HepG2 (cell line): ENCODE measurements around the gene RTF1. TPM values are rescaled to one million over a fixed set of nuclear protein-coding genes. Genes with fewer than 3 reads are reported as not detected.

Experiments used
- ATAC-seq: fragments of 200-7000 bp; cut with Tn5 transposase; 3 replicates; pipeline ENCODE4 v1.9.1; 2020; ENCODE audit warnings: mild to moderate bottlenecking, moderate library complexity
- BruUV-seq: library from RNA; stranded (reverse); fragments of 400-500 nt; replicated peaks from 2 replicates; lab custom pipeline; 2021; lab: Mats Ljungman, UMichigan
- CTCF ChIA-PET: fragments of 300-600 bp; formaldehyde crosslinking; extraction: SDS; loops from one replicate; lab custom pipeline; 2021; ENCODE audit warnings: low total read pairs, inconsistent platforms, low intra/inter-chr PET ratio; lab: Yijun Ruan, JAX
- POLR2A ChIA-PET: fragments of 350-600 bp; sonication (Branson Sonifier 250); formaldehyde crosslinking; loops from one replicate; lab custom pipeline; 2020; ENCODE audit warnings: antibody characterized with exemption, inconsistent platforms; lab: Yijun Ruan, JAX
- DNase-seq: peaks from one replicate; pipeline ENCODE4 v3.0.0-alpha.2; 2015; ENCODE audit warnings: low spot score
- FAIRE-seq: peaks from 3 replicates; lab custom pipeline; 2011; peaks lifted over from hg19 to GRCh38; lab: Jason Lieb, UNC
- H2AFZ ChIP-seq: one replicate; pipeline ENCODE4 v1.6.1; 2011; ENCODE audit warnings: low read length, inconsistent platforms
- H3K27ac ChIP-seq: fragments of 300-600 bp; 3 replicates; pipeline ENCODE4 v1.8.0; 2011; ENCODE audit warnings: mixed run types, mild to moderate bottlenecking, mixed read lengths, low read length, inconsistent platforms; ENCODE audit not compliant: insufficient read depth; ENCODE audit errors: extremely low read length
- H3K27me3 ChIP-seq, 2 experiments: fragments of 200-600 bp in 1 of 2; 2 replicates in 1 of 2; 3 replicates in 1 of 2; pipeline versions ENCODE4 v1.6.0 to v1.8.0; 2011; ENCODE audit warnings: low read length in 2 of 2, mild to moderate bottlenecking in 2 of 2, moderate library complexity in 2 of 2, inconsistent platforms in 1 of 2; ENCODE audit not compliant: insufficient read depth in 2 of 2, control insufficient read depth in 1 of 2
- H3K36me3 ChIP-seq, 2 experiments: fragments of 200-600 bp in 1 of 2; replicated peaks in 1 of 2; 2 replicates in 1 of 2; 3 replicates in 1 of 2; pipeline versions ENCODE4 v1.5.1 to v1.8.0; 2011; ENCODE audit warnings: low read length in 2 of 2, inconsistent platforms in 1 of 2; ENCODE audit not compliant: insufficient read depth in 2 of 2, control insufficient read depth in 1 of 2
- H3K4me1 ChIP-seq: 2 replicates; pipeline ENCODE4 v1.5.1; 2012; ENCODE audit warnings: low read length, inconsistent platforms; ENCODE audit not compliant: insufficient read depth
- H3K4me2 ChIP-seq: 2 replicates; pipeline ENCODE4 v1.6.0; 2011; ENCODE audit warnings: low read depth, low read length, inconsistent platforms
- H3K4me3 ChIP-seq, 3 experiments: fragments of 200-600 bp in 1 of 3; sonication (generic), shearing (Covaris generic) in 1 of 3; replicated peaks in 1 of 3; 2 replicates each; pipeline ENCODE4 v1.5.1; 2011 to 2016; ENCODE audit warnings: low read length in 3 of 3, inconsistent platforms in 2 of 3, low read depth in 2 of 3, mild to moderate bottlenecking in 2 of 3, control low read depth in 1 of 3, mixed read lengths in 1 of 3; ENCODE audit not compliant: insufficient read depth in 1 of 3
- H3K79me2 ChIP-seq: one replicate; pipeline ENCODE4 v1.6.1; 2011; ENCODE audit warnings: low read length, inconsistent platforms; ENCODE audit not compliant: insufficient read depth
- H3K9ac ChIP-seq: 2 replicates; pipeline ENCODE4 v1.6.0; 2011; ENCODE audit warnings: mild to moderate bottlenecking, low read depth, low read length, inconsistent platforms; ENCODE audit not compliant: insufficient read depth
- H3K9me3 ChIP-seq: 2 replicates; pipeline ENCODE4 v1.5.1; 2012; ENCODE audit warnings: mild to moderate bottlenecking, low read length
- H4K20me1 ChIP-seq: 2 replicates; pipeline ENCODE4 v1.6.0; 2011; ENCODE audit warnings: inconsistent platforms, mild to moderate bottlenecking, low read length, moderate library complexity; ENCODE audit not compliant: insufficient read depth
- ARHGAP35 ChIP-seq: sonication (generic); formaldehyde crosslinking; IDR thresholded peaks from 2 replicates; pipeline ENCODE4 v1.9.0; 2022; ENCODE audit warnings: mild to moderate bottlenecking, inconsistent platforms, moderate library complexity, missing genetic modification reagents, borderline replicate concordance
- E2F1 ChIP-seq: sonication (generic); formaldehyde crosslinking; IDR thresholded peaks from 2 replicates; pipeline ENCODE4 v1.5.0; 2020; ENCODE audit warnings: missing genetic modification reagents
- GATA4 ChIP-seq: sonication (generic); IDR thresholded peaks from 2 replicates; pipeline ENCODE4 v1.6.1; 2016; ENCODE audit warnings: antibody characterized with exemption, low read depth, borderline replicate concordance
- HDAC1 ChIP-seq: sonication (generic); formaldehyde crosslinking; IDR thresholded peaks from 2 replicates; pipeline ENCODE4 v1.5.1; 2020; ENCODE audit warnings: mild to moderate bottlenecking, missing genetic modification reagents
- HNRNPLL ChIP-seq: fragments of 200-400 bp; formaldehyde crosslinking; IDR thresholded peaks from 2 replicates; pipeline ENCODE4 v1.6.1; 2017; ENCODE audit warnings: mild to moderate bottlenecking, low read depth, low read length; ENCODE audit not compliant: poor library complexity, severe bottlenecking
- HOXA7 ChIP-seq: sonication (generic); formaldehyde crosslinking; IDR thresholded peaks from 2 replicates; pipeline ENCODE4 v1.8.1; 2022; ENCODE audit warnings: mild to moderate bottlenecking, missing genetic modification reagents, moderate library complexity
- IRX3 ChIP-seq: sonication (generic); formaldehyde crosslinking; IDR thresholded peaks from 2 replicates; pipeline ENCODE4 v1.8.1; 2023; ENCODE audit warnings: mild to moderate bottlenecking, low read depth, missing genetic modification reagents, borderline replicate concordance
- MAFK ChIP-seq, 2 experiments: IDR thresholded peaks in 1 of 2; conservative IDR thresholded peaks in 1 of 2; 2 replicates each; pipeline ENCODE4 v1.6.1; 2011; ENCODE audit warnings: improper control_type of control experiment in 2 of 2, low read length in 2 of 2
- NR2F1 ChIP-seq, 2 experiments: fragments of 450-650 bp in 1 of 2; formaldehyde crosslinking in 1 of 2; IDR thresholded peaks; 2 replicates each; pipeline versions ENCODE4 v1.5.0 to v1.6.1; 2016 to 2020; ENCODE audit warnings: mild to moderate bottlenecking in 1 of 2, missing compliant biosample characterization in 1 of 2, missing genetic modification reagents in 1 of 2, moderate library complexity in 1 of 2
- RBM22 ChIP-seq: fragments of 200-400 bp; formaldehyde crosslinking; optimal IDR thresholded peaks from 2 replicates; pipeline ENCODE3; 2017; ENCODE audit warnings: mild to moderate bottlenecking, low read length, moderate library complexity
- REL ChIP-seq: sonication (generic); formaldehyde crosslinking; conservative IDR thresholded peaks from 2 replicates; pipeline ENCODE4 v1.8.0; 2022; ENCODE audit warnings: mild to moderate bottlenecking, missing genetic modification reagents, moderate library complexity
- ZKSCAN8 ChIP-seq: IDR thresholded peaks from 2 replicates; pipeline ENCODE4 v1.6.1; 2016; ENCODE audit warnings: borderline replicate concordance, missing genetic modification reagents, missing compliant biosample characterization
- ZNF552 ChIP-seq: sonication (generic); formaldehyde crosslinking; IDR thresholded peaks from 2 replicates; pipeline ENCODE4 v1.9.0; 2022; ENCODE audit warnings: missing genetic modification reagents, mild to moderate bottlenecking, borderline replicate concordance
- ZNF776 ChIP-seq: sonication (generic); formaldehyde crosslinking; IDR thresholded peaks from 2 replicates; pipeline ENCODE4 v1.4.0; 2020; ENCODE audit warnings: mild to moderate bottlenecking, missing genetic modification reagents
- in situ Hi-C: cut with HindIII; loops from 2 replicates; pipeline ENCODE4 v1.10.0; 2017; ENCODE audit warnings: low pct_unique_long_range_greater_than_20kb; ENCODE audit not compliant: extremely low pct_ligation_motif_present
- intact Hi-C: fragments of 100-400 bp; cut with micrococcal nuclease; formaldehyde crosslinking; loops from one replicate; pipeline ENCODE4 v1.10.0; 2022; ENCODE audit not compliant: unreplicated experiment
- polyA plus RNA-seq, 8 experiments: library from polyadenylated mRNA; depleted of rRNA in 3 of 8; stranded (reverse) in 7 of 8; unstranded in 1 of 8; fragments of >200 nt; fragmentation: Illumina TruSeq in 4 of 8; extraction: Trizol in 4 of 8; gene quantifications; 2 replicates each; pipeline versions ENCODE4 v1.2.1 to v1.2.3, GENCODE V29; 2011 to 2016; ENCODE audit warnings: low read depth in 4 of 8, missing spikeins in 1 of 8, mixed read lengths in 1 of 8; ENCODE audit not compliant: insufficient read depth in 1 of 8
- total RNA-seq, 5 experiments: library from RNA; depleted of rRNA; stranded (reverse); fragments of >200 nt; fragmentation: Illumina TruSeq; extraction: Trizol; gene quantifications; 2 replicates each; pipeline ENCODE4 v1.2.3, GENCODE V29; 2016; ENCODE audit warnings: low read depth in 1 of 5

RTF1 gene
- total and polyA plus RNA-seq, 2 of the 13 experiments (the other 11 are each of a cell fraction or from before 2014, with no cell fraction given) = 13.9 to 17.9 TPM

- TF ChIP-seq E2F1 (CRISPR knock-in tag) (no peak), ZNF776 (CRISPR knock-in tag) (no peak), HDAC1 (CRISPR knock-in tag) (no peak), HOXA7 (CRISPR knock-in tag) (no peak), GATA4 (no peak), ZKSCAN8 (CRISPR knock-in tag) (no peak), HNRNPLL (no peak), NR2F1 (CRISPR knock-in tag; IDR thresholded peaks at IDR 0.05) (no peak), REL (no peak), ARHGAP35 (CRISPR knock-in tag) (no peak), MAFK (conservative IDR thresholded peaks at IDR 0.05 in 1 of 2, IDR thresholded peaks at IDR 0.05 in 1 of 2; ENCODE audit: low read length in 2 of 2) (no peak), ZNF552 (CRISPR knock-in tag) (no peak)
Observed at GRCh38 chr15:41482110-41482877, 65.4 kb downstream of the RTF1 start (continued).

DNA sequence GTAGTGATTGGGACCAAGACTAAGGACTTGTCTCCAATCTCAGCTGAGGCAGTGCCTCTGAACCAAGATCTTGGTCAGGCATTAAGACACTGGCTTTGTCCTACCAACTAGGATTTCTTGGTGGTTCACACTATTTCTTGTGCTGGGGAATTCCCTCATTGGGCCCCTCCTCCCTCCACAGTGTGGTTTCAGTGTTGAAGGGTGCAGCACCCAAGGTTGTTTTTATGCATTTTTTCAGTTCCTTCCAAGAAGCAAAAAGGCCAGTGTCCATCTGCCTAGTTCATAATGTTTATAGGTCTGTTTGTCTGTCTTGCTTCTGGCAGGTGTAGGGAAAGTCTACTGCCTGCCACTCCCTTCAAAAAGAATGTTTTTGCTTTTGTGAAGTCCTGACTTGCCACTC lies 66.2 kb downstream of the RTF1 start:
- POLR2A ChIA-PET = interaction anchor here (1.9 to 2.0 kb wide), 2 partner anchors 10 kb away, joined by 7 to 8 read pairs; no protein-coding TSS in a partner anchor
- H3K9ac ChIP-seq = no peak overlapping the region
- no peak for FAIRE-seq

More for the DNA sequence above, 66.2 kb downstream of the RTF1 start:
- H2AFZ ChIP-seq = no peak overlapping the region
- CTCF ChIA-PET = no interaction called here
- DNase-seq (no peak), ATAC-seq (no peak)
- no TSS peak for BruUV-seq
- H3K36me3 ChIP-seq = peaks cover 4 to 32% of the 10 kb centered on the region in 2 experiments
- H3K4me1 ChIP-seq = no peaks in the 10 kb centered on the region
- TF ChIP-seq RBM22 (peak; percentile 15), IRX3 (CRISPR knock-in tag) (no peak)
- no peaks in the 10 kb centered on the region for H3K9me3 ChIP-seq
- no peaks in the 10 kb centered on the region for H3K27me3 ChIP-seq
- H3K79me2 ChIP-seq = no peaks in the 10 kb centered on the region
- in situ Hi-C loops = no loop called here
- H3K4me3 ChIP-seq = no peak overlapping the region
- H3K4me2 ChIP-seq = no peak overlapping the region
- H4K20me1 ChIP-seq = no peaks in the 10 kb centered on the region
- H3K27ac ChIP-seq = no peak overlapping the region
- intact Hi-C loops = no loop called here
